Measurements from ENCODE around the gene ZC3H7A.

The ZC3H7A gene

GRCh38 chr16:11768849-11769248, 28.2 kb downstream of the ZC3H7A start:
- DNase-seq (ENCODE audit: low read depth): no peak

DNA sequence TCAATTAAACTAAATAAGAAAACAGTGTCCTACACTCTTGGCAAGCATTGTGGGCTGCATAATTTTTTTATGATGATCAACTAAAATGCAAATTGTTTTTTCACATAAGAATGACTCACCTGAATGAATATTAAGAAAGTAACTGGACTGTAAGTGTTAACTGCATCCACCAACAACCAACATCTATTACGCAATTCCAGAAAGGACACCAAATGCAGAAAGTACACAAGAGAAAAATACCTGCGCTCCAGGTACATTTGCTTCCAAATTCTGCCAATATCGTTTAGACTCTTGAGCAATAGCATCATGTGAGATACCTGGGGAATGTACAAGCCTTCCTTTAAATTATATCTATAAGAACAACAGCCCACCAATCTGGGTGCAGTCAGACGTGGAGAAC, 34.6 kb downstream of the ZC3H7A start:
- no peak for DNase-seq (ENCODE audit: low read depth)

- DNase-seq (ENCODE audit: low read depth): no peak
Measured at GRCh38 chr16:11759997-11760396, 37.1 kb downstream of the ZC3H7A start.

DNA sequence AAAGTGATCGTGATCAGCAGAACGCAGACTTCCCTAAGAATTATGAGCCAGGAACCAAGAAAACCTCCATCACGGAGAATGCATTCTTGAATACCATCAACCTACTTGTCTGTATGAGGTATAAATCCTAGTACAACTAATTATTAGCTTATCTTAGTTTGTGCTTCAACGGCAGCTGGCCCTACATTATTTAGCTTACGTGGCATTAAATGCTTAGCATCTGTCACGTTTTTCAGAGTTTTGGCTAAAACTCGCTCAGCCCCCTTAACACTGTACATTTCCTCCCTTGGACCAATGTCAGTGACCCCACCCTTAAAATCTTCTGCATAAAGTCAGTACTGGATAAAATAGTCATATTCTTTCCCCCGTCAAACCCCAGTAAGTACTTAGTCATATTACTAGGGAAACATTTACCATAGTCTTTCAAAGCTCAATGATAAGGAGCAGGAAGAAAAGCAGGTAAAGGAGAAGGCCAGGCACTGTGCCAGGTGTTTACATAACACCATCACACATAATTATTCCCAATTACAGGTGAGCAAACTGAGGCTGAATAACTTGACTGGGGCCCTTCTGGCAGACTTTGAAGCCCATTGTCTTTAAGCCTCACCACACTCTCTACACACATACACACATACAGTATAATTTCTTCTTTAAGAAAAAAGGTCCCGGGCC, 37.8 kb downstream of the ZC3H7A start:
- no peak for DNase-seq (ENCODE audit: low read depth)

DNA sequence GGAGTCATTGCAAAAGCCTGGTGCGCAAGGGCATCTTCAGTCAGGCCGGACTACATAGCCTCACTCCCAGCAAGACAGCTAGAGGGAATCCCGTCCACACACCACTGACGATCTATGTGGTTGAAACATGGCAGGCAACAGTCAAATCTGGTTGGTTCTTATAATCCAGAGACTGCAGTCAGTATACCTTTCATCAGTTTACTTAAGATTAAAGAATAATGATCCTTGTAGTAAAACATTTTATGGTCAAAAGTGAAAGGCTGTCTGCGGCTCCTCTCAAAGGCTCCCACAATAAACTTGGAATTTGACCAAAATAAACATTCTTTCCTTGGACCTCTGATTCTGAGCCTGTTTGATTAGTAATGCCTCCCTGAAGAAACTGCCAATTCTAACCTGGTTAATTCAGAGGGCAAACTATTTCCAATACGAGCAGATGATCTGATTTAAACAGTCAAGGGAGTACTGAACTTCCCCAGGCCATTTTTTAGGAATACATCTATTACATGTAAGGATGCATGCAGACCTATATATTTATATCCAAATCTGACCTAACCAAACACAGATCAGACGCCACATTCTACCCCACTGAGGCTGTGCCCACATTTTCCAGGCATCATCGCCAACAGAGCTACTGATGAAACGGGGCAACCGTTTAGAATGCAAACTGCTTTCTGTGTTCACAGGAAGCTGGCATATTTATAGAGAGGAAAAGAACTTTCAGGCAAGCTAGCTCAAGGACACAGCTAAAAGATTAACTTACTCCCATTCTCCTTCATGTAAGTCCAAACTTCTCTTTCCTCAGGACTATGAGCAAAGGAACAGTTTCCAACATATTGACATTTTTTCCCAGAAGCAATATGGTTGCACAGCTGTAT, 39.1 kb downstream of the ZC3H7A start:
- DNase-seq (ENCODE audit: low read depth): no peak

GRCh38 chr16:11756248-11756647, 40.8 kb downstream of the ZC3H7A start:
- no peak for DNase-seq (ENCODE audit: low read depth)

DNA sequence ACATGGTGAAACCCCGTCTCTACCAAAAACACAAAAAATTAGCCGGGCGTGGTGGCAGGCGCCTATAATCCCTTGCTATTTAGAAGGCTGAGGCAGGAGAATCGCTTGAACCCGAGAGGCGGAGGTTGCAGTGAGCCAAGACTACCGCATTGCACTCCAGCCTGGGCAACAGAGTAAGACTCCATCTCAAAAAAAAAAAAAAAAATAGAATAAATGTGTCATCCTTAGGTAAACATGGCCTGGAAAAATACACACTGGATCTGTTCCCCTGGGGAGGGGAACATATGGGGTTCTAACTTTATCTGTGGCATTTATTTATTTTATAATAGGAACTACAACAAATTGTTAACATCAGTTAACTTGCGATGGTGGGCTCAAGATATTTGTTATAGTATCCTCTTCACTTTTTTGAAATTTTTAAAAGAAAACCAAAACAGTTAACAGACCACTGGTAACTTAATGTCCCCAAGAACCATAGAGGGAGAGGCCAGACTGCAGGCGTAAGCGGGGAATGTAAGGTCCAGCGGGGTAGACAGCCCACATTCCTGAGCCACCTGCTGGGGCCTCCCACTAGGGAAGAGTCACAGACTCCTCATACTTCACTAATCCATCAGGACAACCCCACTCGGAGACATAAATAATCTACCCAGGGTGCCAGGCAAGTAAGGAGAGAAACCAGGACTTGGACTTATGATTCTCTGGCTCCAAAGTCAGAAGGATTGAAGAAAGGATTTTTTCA, 41.9 kb downstream of the ZC3H7A start:
- no peak for DNase-seq (ENCODE audit: low read depth)

DNA sequence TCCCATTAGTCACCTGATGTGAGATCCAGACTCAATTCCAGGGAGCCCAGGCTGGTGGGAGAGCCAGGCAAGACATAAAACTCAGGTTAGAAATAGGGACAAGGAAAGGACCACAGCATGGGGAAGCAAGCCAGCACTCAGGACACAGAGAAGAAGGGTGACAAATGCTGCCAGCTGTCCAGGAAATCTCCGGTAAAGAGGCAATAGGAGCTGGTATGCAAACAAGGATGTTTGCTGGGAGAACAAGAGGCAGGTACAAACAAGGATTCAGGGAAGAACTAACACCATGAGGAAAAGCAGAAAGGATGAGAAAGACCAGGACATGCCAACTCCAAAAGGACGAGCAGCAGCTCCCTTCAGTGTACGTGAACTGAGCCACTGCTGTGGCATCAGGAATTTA, 44.2 kb downstream of the ZC3H7A start:
- DNase-seq (ENCODE audit: low read depth): no peak

- no peak for DNase-seq (ENCODE audit: low read depth)
Measured at GRCh38 chr16:11750056-11750455, 47.0 kb downstream of the ZC3H7A start.

DNA sequence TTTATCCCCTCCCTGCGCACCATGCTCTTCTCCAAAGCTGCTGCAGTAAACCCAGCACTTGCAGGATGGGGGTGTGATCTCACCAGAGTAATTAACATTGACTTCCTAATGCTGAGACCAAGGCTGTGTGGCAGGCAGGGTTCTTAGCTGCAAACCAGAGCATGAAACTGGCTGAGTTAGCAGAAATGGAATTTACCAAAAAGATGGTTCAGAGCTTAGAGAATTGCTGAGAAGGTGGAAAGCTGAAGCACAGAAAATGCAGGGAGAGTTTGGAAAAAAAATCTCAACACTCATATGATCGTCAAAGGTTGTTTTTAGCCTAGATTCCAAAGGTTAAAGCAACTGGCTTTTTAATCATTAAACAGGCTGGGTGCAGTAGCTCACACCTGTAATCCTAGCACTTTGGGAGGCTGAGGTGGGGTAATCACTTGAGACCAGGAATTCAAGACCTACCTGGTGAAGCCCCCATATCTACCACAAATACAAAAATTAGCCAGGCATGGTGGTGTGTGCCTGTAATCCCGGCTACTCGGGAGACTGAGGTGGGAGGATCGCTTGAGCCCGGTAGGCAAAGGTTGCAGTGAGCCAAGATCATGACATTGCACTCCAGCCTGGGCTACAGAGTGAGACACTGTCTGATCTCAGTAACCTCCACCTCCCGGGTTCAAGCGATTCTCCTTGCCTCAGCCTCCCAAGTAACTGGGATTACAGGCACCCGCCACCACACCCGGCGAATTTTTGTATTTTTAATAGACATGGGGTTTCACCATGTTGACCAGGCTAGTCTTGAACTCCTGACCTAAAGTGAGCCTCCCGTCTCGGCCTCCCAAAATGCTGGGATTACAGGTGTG, 48.4 kb downstream of the ZC3H7A start:
- no peak for DNase-seq (ENCODE audit: low read depth)

GRCh38 chr16:11747949-11748403, 49.1 kb downstream of the ZC3H7A start:
- no peak for DNase-seq (ENCODE audit: low read depth)

DNA sequence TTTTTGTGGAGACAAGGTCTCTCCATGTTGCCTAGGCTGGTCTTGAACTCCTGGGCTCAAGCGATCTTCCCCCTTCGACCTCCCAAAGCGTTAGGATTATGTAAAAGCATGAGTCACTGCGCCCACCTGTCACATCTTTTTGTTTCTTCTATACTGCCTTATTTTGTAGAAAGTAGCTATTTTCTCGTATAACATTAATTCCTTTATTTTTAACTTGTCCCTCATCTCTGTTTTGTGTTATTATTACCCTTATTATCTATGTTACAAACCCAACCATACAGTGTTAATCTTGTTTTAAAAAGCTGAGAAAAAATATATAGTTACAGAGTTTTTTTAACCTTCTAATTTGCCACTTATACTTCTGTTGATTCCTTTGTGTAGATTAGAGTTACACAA, 53.0 kb downstream of the ZC3H7A start:
- DNase-seq (ENCODE audit: low read depth): no peak

- no peak for DNase-seq (ENCODE audit: low read depth)
Measured at GRCh38 chr16:11743308-11744074, 53.6 kb downstream of the ZC3H7A start.

DNA sequence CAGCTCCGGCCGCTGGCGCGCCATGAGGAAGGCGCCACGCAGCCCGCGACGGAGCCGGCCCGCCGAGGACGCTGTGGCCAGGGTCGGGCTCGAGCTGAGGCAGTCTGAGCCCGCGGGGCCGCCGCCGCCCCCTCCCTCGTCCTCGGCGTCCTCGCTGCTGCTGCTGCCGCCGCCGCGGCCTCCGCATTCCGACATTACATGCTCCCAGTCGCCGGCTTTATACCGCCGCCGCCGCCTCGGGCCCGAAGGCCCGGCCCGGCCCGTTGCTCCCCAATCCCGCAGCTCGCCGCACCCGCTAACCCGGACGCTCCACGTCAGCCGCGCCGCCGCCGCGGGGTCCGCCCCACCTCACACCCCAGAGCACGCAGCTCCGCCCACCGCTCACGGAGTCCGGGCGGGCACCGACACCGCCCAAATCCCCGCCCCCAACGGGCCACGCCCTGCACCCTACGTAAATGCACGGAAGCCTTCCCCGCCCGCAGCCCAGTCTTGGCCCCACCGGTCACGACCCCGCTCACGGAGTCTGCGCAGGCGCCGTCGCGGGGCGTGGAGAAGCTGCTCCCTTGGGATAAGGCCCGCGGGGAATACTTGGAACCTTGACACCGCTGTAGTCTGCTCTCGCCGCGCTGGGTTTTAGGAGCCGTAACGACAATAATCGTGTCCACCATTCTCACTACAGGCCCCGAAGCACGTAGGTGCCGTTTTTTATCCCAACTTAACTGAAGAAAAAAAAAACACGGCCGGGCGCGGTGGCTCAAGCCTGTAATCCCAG, 54.3 kb downstream of the ZC3H7A start, which contains the start of gene TXNDC11:
Gene TXNDC11 (minus strand): TSS at position 322 of the 772 bp plus-strand sequence. CDS start 127 bp downstream, at position 195.
- DNase-seq (ENCODE audit: low read depth): peak; percentile 98

DNA sequence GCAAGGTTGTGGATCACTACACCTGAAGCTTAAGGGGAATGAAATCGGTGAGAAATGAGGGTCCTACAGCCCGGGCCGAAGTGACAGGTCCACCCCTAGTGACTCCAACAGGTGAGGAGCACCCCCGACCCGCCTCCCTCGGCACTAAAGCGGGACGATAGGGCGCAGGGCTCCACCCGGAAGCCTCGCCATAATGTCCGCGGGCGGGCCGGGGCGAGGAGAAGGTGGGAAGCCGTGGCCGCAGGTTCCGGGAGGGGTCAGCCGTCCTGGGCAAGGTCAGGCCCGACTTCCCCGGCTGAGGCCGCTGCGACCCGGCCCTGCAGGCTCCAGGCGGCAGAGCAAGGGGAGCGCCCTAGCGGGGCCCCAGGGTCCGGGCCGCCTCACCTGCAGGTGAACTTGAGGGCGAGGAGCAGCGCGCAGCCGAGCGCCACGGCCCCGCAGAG, 54.9 kb downstream of the ZC3H7A start:
- peak; percentile 19 for DNase-seq (ENCODE audit: low read depth)

GRCh38 chr16:11740567-11740966, 56.5 kb downstream of the ZC3H7A start:
- no peak for DNase-seq (ENCODE audit: low read depth)

GRCh38 chr16:11738742-11739544, 58.1 kb downstream of the ZC3H7A start:
- no peak for DNase-seq (ENCODE audit: low read depth)

DNA sequence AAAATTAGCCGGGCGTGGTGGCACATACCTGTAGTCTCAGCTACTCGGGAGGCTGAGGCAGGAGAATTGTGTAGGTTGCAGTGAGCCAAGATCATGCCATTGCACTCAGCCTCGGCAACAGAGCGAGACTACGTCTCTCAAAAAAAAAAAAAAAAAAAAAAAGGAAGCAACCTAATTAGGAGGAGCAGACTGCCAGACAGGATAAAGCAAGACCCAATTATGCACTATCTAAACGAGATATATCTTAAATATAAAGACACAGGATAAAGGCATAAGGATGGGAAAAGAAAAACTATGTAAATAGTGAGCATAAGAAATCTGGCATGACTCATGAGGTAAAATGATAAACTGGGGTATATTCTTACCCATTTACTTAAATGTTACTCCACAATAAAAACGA, 59.3 kb downstream of the ZC3H7A start:
- no peak for DNase-seq (ENCODE audit: low read depth)

GRCh38 chr16:11736903-11737302, 60.2 kb downstream of the ZC3H7A start:
- no peak for DNase-seq (ENCODE audit: low read depth)

Measured in activated gamma-delta T cell treated with anti-CD3 and anti-CD28 coated beads, Interleukin-2, amount 50 U/mL, for 16 hours (primary cell).